GM10847 (cell line): ENCODE data around the gene TMEM150B.
A peak's percentile ranks its signal among the peaks of the same experiment; 100 is the strongest.

Source experiments
- POLR2A ChIP-seq: IDR thresholded peaks from 2 replicates; pipeline ENCODE4 v1.6.1; 2011; ENCODE audit not compliant: insufficient read length; ENCODE audit errors: extremely low read depth

TMEM150B gene

DNA sequence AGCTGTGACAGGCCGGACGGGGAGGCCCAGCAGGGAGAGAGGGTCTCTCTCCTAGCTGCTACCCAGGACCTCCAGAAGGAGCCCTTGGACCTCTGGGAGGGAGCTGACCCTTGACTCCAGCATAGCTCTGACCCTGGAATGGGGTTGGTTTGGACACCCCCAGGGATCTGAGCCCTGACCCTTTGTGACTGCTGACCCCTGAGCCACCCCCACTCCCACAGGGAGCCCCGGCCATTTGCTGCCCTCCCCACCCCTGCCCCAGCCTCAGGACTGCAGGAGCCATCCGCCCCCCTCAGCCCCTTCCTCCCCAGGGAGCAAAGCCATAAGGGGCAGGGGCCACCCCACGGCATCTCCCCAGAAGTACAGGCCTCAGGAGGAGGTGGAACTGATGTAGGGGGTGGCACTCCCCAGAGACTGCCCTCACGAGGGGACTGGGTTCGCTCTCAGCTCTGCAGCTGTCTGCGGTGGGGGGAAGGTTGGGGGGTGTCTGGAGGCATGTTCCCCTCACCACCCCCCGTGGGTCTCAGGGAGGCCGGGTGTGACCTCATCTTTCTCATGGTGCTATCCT lies 22.4 kb upstream of the TMEM150B start:
- no peak for TF ChIP-seq POLR2A

DNA sequence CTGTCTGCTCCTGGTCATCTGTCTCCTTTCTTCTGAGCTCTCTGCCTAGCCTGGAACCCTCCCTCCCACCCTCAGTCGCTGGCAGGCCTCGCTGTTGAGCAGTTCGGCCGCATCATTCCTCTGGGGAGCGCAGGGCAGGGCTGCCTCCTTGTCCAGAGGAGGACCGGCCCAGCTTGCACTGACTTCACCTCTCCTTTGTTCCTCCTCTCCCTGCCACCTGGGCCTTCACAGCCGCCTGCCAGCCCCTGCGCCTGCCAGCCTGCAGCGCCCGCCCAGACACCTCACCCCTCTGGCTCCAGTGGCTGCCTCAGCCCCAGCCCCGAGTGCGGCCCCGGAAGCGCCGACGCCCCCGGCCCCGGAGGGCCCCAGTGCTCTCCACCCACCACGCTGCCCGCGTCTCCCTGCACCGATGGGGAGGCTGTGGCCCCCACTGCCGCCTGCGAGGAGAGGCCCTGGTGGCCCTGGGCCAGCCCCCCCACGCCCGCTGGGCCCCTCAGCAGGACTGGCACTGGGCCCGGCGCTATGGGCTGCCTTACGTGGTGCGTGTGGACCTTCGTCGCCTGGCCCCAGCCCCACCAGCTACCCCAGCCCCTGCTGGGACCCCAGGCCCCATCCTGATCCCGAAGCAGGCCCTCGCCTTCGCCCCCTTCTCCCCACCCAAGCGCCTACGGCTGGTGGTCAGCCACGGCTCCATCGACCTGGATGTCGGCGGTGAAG lies 21.7 kb upstream of the TMEM150B start:
- no peak for TF ChIP-seq POLR2A

DNA sequence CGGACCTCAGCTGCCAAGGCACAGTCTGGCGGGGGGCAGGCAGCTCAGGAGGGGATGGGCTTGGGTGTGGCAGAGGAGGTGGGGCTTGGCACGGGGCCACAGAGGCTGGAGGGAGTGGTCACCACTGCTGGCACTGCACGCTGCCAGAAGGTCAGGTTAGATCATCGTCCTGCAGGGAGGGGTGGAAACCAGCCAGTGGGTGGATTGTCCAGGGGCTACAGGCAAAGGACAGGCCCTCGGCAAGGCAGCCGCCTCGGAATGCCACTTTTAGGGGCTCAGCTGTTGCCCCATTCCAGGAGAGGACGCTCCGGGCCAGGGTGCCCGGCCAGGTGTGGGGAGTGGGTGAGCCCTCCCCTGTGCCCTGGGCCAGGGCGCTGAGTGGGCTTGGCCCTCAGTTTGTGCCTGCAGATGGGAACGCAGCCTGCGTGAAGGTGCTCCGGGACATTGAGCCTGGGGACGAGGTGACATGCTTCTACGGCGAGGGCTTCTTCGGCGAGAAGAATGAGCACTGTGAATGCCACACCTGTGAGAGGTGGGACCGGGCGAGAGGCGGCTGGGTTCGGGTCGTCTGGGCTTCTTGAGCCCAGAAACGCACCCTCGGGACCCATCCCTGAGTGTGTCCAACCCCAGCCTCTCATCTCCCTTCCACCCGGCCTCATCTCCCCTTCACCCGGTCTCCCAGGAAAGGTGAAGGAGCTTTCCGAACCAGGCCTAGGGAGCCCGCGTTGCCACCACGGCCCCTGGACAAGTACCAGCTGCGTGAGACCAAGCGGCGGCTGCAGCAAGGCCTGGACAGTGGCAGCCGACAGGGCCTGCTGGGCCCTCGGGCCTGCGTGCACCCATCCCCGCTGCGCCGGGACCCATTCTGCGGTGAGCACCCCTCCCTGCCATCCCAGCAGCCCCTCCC lies 20.9 kb upstream of the TMEM150B start:
- TF ChIP-seq POLR2A = no peak

DNA sequence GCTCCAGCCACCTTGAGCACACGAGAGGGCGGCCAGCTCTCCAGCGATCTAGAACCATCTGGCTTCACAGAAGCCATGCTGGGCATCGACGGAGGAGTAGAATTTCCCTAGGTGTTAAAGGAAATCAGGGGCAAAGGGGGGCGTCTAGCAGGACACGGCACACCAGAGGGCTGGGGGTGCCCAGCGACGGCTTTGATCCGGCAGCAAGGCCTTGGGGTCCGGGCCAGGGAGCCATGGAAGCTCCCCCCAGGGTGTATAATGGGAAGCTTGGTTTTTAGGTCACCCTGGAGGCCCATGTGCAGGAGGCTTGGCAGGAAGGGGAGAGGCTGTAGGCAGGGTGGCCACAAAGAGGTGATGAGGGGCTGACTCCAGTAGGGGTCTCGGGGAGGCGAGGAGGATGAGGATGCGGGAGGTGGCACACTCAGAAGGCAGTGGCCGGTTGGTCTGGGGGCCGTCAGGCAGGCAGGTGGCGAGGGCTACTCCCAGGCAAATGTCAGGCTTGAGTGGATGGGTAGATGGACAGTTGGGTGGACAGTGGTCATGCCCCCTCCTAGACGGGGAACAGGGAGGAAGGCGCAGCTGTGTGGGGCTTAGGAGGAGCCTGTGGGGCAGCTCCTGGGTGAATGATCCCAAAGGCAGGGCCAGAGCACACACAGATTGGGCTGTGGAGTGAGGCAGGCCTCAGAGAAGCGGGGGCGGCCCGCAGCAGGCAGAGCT lies 20.1 kb upstream of the TMEM150B start:
- no peak for TF ChIP-seq POLR2A

DNA sequence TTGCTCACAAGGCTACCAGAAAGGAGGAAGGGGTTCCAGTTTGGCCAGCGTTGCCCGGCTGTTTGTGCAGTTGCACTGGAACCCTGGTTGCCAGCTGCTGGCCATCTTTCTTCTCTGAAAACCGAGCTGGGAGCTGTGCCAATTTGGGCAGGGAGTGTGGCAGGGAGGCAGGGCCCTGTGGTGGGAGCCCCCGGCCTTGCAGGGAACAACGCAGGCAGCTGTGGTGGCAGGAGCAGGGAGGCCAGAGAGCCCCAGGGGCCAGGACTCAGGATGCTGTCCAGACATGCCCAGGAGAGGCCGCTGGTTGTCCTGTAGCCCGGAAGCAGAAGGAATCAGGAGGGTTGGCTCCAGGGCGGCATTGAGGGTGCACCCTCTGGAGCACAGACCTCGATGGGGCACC lies 19.3 kb upstream of the TMEM150B start:
- TF ChIP-seq POLR2A = no peak

DNA sequence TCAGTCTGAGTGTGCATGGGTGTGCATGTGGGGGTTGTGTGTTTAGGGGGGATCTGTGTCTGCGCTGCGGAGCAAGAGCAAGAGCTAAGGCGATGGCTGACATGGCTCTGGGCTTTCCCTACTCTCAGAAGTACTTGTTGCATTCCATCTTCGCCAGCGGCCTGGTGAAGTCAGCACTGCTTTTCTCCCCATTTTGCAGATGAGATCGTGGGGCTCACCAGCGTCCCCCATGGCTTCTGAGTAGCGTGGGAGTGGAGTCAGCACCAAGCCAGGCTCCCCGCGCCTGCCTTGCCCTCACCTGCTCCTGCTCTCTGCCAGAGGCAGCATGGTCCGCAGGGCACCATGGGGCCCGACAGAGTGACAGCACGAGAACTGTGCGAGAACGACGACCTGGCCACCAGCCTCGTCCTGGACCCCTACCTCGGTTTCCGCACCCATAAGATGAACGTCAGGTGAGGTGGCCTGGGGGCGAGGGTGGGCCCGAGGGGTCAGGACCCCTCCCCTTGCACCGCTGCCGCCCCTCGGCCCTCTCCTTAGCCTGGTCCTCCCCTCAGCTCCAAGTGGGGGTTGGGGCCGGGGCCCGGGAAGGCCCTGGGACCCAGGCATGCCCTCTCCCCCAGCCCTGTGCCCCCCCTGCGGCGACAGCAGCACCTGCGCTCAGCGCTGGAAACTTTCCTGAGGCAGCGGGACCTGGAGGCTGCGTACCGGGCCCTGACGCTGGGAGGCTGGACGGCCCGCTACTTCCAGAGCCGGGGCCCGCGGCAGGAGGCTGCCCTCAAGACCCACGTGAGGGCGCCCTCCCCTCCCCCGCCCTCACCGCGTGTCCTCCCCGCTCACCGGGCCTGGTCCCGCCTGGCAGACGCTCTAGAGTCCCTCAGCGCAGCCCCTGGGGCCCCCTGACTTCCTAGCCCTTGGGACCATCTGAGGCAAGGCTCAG lies 16.7 kb upstream of the TMEM150B start:
- no peak for TF ChIP-seq POLR2A

DNA sequence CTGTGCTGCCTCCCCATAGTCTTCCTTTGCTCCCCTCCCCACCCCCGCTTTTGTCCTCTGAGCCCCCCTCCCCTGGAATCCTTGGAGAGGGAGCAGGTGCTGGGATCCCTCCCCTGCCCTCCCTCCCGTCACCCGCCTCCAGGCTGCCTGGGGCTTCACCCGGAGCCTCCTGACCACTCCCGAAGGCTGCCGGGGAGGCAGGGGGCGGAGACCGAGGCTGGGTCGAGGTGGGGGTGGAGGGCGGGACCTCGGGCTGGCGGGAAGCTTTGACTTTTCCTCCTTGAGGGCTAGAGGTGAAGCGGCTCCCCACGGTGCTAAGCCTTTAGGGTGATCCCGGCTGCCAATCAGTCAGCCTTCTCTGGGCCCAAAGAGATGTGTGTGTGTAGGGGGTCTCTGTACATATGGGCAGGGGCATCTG lies 16.0 kb upstream of the TMEM150B start:
- no peak for TF ChIP-seq POLR2A

DNA sequence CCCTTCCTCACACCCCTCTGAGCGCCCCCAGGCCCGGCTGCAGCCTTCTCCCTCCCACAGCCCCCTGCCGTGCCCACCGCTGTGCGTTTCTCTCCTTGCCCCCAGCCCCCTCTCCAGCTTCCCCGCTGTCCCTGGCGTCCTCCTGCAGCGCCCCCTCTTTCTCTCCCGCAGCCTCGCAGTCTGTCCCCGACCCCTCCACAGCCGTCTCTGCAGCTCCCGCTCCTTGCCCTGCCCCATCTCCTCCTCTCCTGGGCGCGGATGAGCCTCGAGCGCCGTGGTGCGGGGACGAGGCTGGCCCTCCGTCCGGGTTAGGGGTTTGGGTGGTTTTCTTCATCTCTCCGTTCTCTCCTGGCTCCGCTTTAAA lies 15.6 kb upstream of the TMEM150B start:
- no peak for TF ChIP-seq POLR2A

DNA sequence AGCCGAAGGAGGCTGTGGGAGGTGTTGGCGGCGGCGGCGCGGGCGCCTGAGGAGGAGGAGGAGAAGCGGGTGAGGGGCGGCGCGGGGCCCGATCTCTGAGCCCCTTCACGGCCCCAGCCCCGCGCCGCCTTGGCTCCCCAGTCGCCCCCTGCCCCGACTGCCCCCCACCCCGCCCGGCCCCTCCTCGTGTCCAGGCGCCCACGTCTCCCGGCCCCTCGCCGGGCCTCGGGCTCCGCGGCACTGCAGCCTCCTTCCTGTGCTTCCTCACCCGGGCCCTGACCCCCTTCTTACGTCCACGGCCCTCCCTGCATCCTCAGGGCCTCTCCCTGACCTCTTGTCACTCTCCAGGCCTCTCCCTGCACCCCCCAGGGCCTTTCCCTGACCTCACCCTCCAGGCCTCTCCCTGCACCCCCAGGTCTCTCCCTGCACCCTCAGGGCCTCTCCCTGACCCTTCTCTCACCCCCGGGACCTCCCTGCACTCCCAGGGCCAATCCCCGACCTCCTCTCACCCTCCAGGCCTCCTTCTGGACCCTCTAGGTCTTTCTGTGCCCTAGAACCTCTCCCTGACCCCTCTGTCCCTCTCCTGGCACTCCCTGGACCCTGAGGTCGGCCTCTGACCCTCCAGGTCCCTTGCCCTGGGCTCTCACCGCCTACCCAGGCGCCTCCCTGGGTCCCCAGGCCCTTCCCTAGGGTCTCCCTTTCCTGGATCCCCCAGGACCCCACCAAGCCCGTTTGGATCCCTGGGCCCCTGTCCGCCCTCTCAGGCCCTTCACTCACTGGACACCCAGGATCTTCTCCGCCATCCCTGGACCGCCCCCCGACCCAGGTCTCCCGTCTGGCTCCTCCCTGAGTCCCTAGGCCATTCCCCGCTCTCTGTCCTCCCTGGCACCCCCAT lies 15.0 kb upstream of the TMEM150B start:
- peak; percentile 59 for TF ChIP-seq POLR2A

DNA sequence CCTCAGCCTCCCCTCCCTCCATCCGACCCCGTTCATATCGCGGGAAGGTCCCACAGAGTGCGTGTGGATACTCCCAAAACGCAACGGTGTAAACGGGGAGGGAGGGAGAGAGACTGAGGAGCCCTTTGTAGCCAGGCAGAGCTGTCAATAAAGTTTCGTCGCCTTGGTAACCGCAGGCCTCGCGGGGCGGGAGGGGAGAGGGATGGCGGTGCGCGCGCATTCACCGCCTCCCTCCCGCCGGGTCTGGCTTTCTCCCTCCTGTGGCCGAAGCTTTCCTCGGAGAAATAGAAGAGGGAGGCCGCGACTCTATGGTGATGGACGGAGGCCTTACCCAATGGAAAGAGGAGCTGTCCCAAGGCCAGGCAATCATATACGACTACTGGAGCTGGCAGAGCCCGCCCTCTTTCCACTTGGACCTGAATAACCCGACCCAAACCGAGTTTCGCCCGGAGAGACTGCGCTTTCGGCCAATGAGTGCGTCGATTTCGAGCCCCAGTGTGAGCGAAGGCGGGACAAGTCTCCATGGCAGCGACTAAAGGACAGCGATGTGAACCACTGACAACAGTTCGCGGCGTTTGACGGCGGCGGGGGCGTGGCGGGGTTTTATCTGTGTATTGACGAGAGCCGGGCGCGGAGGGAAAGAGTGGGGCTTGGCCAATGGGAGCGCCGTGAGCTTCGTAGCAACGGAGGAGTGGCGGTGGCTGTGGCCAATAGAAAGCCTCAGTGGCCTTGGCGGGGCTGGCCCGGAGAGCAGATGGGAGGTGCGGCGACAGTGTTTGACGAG lies 14.2 kb upstream of the TMEM150B start, which contains the start of gene KMT5C:
Gene KMT5C, plus strand, starts transcription at position 772 of the 784 bp plus-strand sequence. CDS start 2,061 bp downstream, outside the sequence.
- no peak for TF ChIP-seq POLR2A

DNA sequence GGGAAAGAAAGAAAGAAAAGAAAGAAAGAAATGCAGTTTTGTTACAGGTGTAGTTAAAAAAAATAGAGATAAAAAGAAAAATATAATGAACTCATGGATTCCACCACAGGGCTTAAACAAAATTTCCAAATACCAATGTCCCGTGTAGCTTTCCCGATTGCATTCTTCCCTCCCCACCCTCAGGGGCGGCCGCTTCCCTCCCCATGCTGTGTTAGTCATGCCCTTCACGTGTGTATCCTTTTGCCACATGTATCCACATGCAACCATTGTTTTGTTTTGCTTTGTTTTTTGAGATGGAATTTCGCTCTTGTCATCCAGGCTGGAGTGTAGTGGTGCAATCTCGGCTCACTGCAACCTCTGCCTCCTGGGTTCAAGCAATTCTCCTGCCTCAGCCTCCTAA lies 11.0 kb upstream of the TMEM150B start:
- TF ChIP-seq POLR2A = no peak

DNA sequence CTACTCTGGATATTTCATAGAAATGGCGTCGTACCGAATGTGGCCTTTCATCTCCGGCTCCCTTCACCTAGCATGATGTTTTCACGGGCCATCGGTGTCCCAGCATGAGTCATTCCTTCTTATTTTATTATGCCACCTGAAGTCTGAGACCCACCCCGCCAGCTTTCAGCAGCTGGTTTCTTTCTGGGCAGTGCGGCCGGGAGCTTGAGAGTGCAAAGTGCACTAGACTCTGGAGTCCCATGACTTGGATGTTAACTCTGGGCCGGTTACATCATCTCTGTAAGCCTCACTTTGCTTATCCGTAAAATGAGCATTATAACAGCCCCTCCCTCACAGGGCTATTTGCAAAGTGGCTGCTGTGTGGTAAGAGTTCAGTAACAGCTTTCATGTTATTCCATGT lies 8.7 kb upstream of the TMEM150B start:
- TF ChIP-seq POLR2A = no peak
